ENCODE results near the gene WFDC1. TPM values are rescaled to one million over a fixed set of nuclear protein-coding genes. Genes with fewer than 3 reads are reported as not detected.

The WFDC1 gene
- total and polyA plus RNA-seq, 4 donors, result 1.0 to 5.2 (median 2.9) TPM

- TF ChIP-seq, protein P1, sequence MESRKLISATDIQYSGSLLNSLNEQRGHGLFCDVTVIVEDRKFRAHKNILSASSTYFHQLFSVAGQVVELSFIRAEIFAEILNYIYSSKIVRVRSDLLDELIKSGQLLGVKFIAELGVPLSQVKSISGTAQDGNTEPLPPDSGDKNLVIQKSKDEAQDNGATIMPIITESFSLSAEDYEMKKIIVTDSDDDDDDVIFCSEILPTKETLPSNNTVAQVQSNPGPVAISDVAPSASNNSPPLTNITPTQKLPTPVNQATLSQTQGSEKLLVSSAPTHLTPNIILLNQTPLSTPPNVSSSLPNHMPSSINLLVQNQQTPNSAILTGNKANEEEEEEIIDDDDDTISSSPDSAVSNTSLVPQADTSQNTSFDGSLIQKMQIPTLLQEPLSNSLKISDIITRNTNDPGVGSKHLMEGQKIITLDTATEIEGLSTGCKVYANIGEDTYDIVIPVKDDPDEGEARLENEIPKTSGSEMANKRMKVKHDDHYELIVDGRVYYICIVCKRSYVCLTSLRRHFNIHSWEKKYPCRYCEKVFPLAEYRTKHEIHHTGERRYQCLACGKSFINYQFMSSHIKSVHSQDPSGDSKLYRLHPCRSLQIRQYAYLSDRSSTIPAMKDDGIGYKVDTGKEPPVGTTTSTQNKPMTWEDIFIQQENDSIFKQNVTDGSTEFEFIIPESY (IDR thresholded peaks at IDR 0.05), result no peak
Observed at GRCh38 chr16:84356176-84356575, 61.5 kb downstream of the WFDC1 start (continued).

DNA sequence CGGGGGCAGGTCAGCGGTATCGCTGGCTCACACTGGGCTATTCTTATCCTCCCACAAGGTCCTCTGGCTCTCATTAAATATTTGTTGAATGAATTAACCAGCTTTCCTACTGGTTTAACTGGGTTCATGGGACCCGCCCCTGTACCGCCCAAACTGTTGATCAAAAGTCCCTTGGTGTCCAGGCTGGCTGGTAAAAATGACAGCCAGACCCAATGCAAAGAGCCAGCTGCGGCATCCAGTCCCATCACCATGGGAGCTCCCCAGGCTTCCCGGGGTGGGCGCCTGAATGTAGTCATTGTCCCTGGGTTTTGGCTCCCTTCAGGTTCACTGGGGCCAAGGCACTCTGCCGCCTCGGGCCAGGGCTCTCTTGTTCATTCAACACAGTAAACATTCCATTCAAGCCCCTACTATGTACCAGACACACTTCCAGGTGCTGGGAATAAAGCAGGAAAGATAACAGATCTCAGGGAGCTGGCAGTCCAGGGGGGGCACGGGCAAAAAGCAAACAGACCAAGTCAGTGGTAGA lies 62.0 kb downstream of the WFDC1 start:
- H3K27ac ChIP-seq (ENCODE audit: low read depth in 1 of 2, low read length in 2 of 2), result no peak overlapping the region
- peaks cover 0 to 2% (median 0%) of the 10 kb centered on the region in 4 donors for H3K4me1 ChIP-seq (ENCODE audit: control insufficient read depth in 4 of 4, insufficient read depth in 4 of 4, low read length in 3 of 4)
- WGBS, result 54% methylated on average over 11 of the region's 11 CpGs
- no peaks in the 10 kb centered on the region for H3K36me3 ChIP-seq (ENCODE audit: control insufficient read depth in 4 of 4, insufficient read depth in 3 of 4, low read depth in 1 of 4, low read length in 3 of 4)
- no peak overlapping the region for H3K9ac ChIP-seq (ENCODE audit: low read depth in 1 of 2, low read length in 2 of 2)
- H3K27me3 ChIP-seq (ENCODE audit: control insufficient read depth in 4 of 4, insufficient read depth in 4 of 4, low read length in 3 of 4), result no peaks in the 10 kb centered on the region
- no peak for TF ChIP-seq CTCF (IDR thresholded peaks at IDR 0.05; ENCODE audit: low read depth, low read length, missing input control)
- no peak for TF ChIP-seq GABPA (IDR thresholded peaks at IDR 0.05 in 1 of 2, conservative IDR thresholded peaks at IDR 0.05 in 1 of 2)
- no peak for TF ChIP-seq FOXA1 (IDR thresholded peaks at IDR 0.05)
- TF ChIP-seq TAF1 (conservative IDR thresholded peaks at IDR 0.05), result no peak
- TF ChIP-seq SP1 (IDR thresholded peaks at IDR 0.05), result no peak
- no peak for TF ChIP-seq HNF4G (IDR thresholded peaks at IDR 0.05)
- no peak for DNase-seq (ENCODE audit: low spot score)
- no peaks in the 10 kb centered on the region for H3K9me3 ChIP-seq (ENCODE audit: control insufficient read depth in 4 of 4, low read length in 3 of 4)
- no peak overlapping the region for H3K4me3 ChIP-seq (ENCODE audit: low read depth in 1 of 3, low read length in 3 of 3)

- H3K27me3 ChIP-seq (ENCODE audit: control insufficient read depth in 4 of 4, insufficient read depth in 4 of 4, low read length in 3 of 4), result no peaks in the 10 kb centered on the region
- H3K4me3 ChIP-seq (ENCODE audit: low read depth in 1 of 3, low read length in 3 of 3), result no peak overlapping the region
- no peaks in the 10 kb centered on the region for H3K9me3 ChIP-seq (ENCODE audit: control insufficient read depth in 4 of 4, low read length in 3 of 4)
- WGBS, result 64% methylated on average over 9 of the region's 9 CpGs
- peaks cover 0 to 2% (median 0%) of the 10 kb centered on the region in 4 donors for H3K4me1 ChIP-seq (ENCODE audit: control insufficient read depth in 4 of 4, insufficient read depth in 4 of 4, low read length in 3 of 4)
- TF ChIP-seq FOXA1 (IDR thresholded peaks at IDR 0.05) (no peak), GABPA (IDR thresholded peaks at IDR 0.05 in 1 of 2, conservative IDR thresholded peaks at IDR 0.05 in 1 of 2) (no peak), TAF1 (conservative IDR thresholded peaks at IDR 0.05) (no peak), NR2F2 (IDR thresholded peaks at IDR 0.05) (no peak), HNF4A (conservative IDR thresholded peaks at IDR 0.05) (no peak), CTCF (IDR thresholded peaks at IDR 0.05; ENCODE audit: low read depth, low read length, missing input control) (no peak), RAD21 (IDR thresholded peaks at IDR 0.05) (no peak), EGR1 (IDR thresholded peaks at IDR 0.05; ENCODE audit: low read depth in 2 of 2) (no peak), FOXA2 (IDR thresholded peaks at IDR 0.05) (no peak), MAX (IDR thresholded peaks at IDR 0.05) (no peak), REST (IDR thresholded peaks at IDR 0.05) (no peak)
- TF ChIP-seq, protein P1 (IDR thresholded peaks at IDR 0.05), result no peak
- TF ChIP-seq, protein P2, sequence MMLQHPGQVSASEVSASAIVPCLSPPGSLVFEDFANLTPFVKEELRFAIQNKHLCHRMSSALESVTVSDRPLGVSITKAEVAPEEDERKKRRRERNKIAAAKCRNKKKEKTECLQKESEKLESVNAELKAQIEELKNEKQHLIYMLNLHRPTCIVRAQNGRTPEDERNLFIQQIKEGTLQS (IDR thresholded peaks at IDR 0.05), result no peak
- H3K9ac ChIP-seq (ENCODE audit: low read depth in 1 of 2, low read length in 2 of 2), result no peak overlapping the region
- DNase-seq (ENCODE audit: low spot score), result no peak
- H3K36me3 ChIP-seq (ENCODE audit: control insufficient read depth in 4 of 4, insufficient read depth in 3 of 4, low read depth in 1 of 4, low read length in 3 of 4), result no peaks in the 10 kb centered on the region
- H3K27ac ChIP-seq (ENCODE audit: low read depth in 1 of 2, low read length in 2 of 2), result no peak overlapping the region
Observed at GRCh38 chr16:84357191-84357651, 62.5 kb downstream of the WFDC1 start.

All from liver (tissue), 9 donors.